Measurements from ENCODE around the gene LMX1B.

Gene LMX1B

GRCh38 chr9:126588491-126589168, 25.1 kb upstream of the LMX1B start:
- Histone ChIP-seq H3K9me2 (replicated peaks; ENCODE audit: insufficient read depth, low read length) (no peaks in the 10 kb centered on the region), H3K4me3 (ENCODE audit: insufficient read depth, low read length, poor library complexity, severe bottlenecking) (no peak overlapping the region), H3K36me3 (ENCODE audit: low read length) (no peaks in the 10 kb centered on the region), H2AFZ (ENCODE audit: low read depth, low read length, severe bottlenecking) (no peak overlapping the region), H3K79me2 (ENCODE audit: insufficient read depth, low read length) (no peaks in the 10 kb centered on the region), H3K27ac (ENCODE audit: low read depth, low read length) (no peak overlapping the region), H3F3A (ENCODE audit: insufficient read depth) (no peaks in the 10 kb centered on the region), H4K20me1 (ENCODE audit: low read depth, low read length) (no peaks in the 10 kb centered on the region), H3K9me3 (ENCODE audit: insufficient read depth, low read length) (no peaks in the 10 kb centered on the region), H3K9ac (ENCODE audit: low read length) (no peak overlapping the region), H3K4me2 (ENCODE audit: low read depth, low read length, poor library complexity, severe bottlenecking) (no peak overlapping the region), H3K27me3 (ENCODE audit: low read length) (no peaks in the 10 kb centered on the region)
- no peak for TF ChIP-seq EZH2phosphoT487 (conservative IDR thresholded peaks at IDR 0.05; ENCODE audit: low read length)
- TF ChIP-seq CTCF (IDR thresholded peaks at IDR 0.05; ENCODE audit: insufficient read depth, low read length, poor library complexity, severe bottlenecking), result no peak

- no peaks in the 10 kb centered on the region for H3K27me3 ChIP-seq (ENCODE audit: low read length)
- no peak overlapping the region for H3K9ac ChIP-seq (ENCODE audit: low read length)
- no peaks in the 10 kb centered on the region for H4K20me1 ChIP-seq (ENCODE audit: low read depth, low read length)
- H3K79me2 ChIP-seq (ENCODE audit: insufficient read depth, low read length), result no peaks in the 10 kb centered on the region
- H3K9me3 ChIP-seq (ENCODE audit: insufficient read depth, low read length), result no peaks in the 10 kb centered on the region
- no peak overlapping the region for H3K4me2 ChIP-seq (ENCODE audit: low read depth, low read length, poor library complexity, severe bottlenecking)
- no peak for TF ChIP-seq EZH2phosphoT487 (conservative IDR thresholded peaks at IDR 0.05; ENCODE audit: low read length)
- TF ChIP-seq CTCF (IDR thresholded peaks at IDR 0.05; ENCODE audit: insufficient read depth, low read length, poor library complexity, severe bottlenecking), result no peak
- H3K36me3 ChIP-seq (ENCODE audit: low read length), result no peaks in the 10 kb centered on the region
- no peaks in the 10 kb centered on the region for H3F3A ChIP-seq (ENCODE audit: insufficient read depth)
- H3K4me3 ChIP-seq (ENCODE audit: insufficient read depth, low read length, poor library complexity, severe bottlenecking), result no peak overlapping the region
- H2AFZ ChIP-seq (ENCODE audit: low read depth, low read length, severe bottlenecking), result no peak overlapping the region
- H3K9me2 ChIP-seq (replicated peaks; ENCODE audit: insufficient read depth, low read length), result no peaks in the 10 kb centered on the region
- H3K27ac ChIP-seq (ENCODE audit: low read depth, low read length), result no peak overlapping the region
Observed at GRCh38 chr9:126589349-126589748, 24.4 kb upstream of the LMX1B start.

- Histone ChIP-seq H3F3A (ENCODE audit: insufficient read depth) (no peaks in the 10 kb centered on the region), H2AFZ (ENCODE audit: low read depth, low read length, severe bottlenecking) (no peak overlapping the region), H3K9ac (ENCODE audit: low read length) (no peak overlapping the region), H3K27ac (ENCODE audit: low read depth, low read length) (no peak overlapping the region), H3K27me3 (ENCODE audit: low read length) (no peaks in the 10 kb centered on the region), H3K36me3 (ENCODE audit: low read length) (no peaks in the 10 kb centered on the region), H3K9me2 (replicated peaks; ENCODE audit: insufficient read depth, low read length) (no peaks in the 10 kb centered on the region), H4K20me1 (ENCODE audit: low read depth, low read length) (no peaks in the 10 kb centered on the region), H3K4me3 (ENCODE audit: insufficient read depth, low read length, poor library complexity, severe bottlenecking) (no peak overlapping the region), H3K4me2 (ENCODE audit: low read depth, low read length, poor library complexity, severe bottlenecking) (no peak overlapping the region), H3K79me2 (ENCODE audit: insufficient read depth, low read length) (no peaks in the 10 kb centered on the region), H3K9me3 (ENCODE audit: insufficient read depth, low read length) (no peaks in the 10 kb centered on the region)
- no peak for TF ChIP-seq EZH2phosphoT487 (conservative IDR thresholded peaks at IDR 0.05; ENCODE audit: low read length)
- no peak for TF ChIP-seq CTCF (IDR thresholded peaks at IDR 0.05; ENCODE audit: insufficient read depth, low read length, poor library complexity, severe bottlenecking)
Observed at GRCh38 chr9:126591083-126591482, 22.6 kb upstream of the LMX1B start.

All from SU-DHL-6 (cell line).